ENCODE measurements around the gene UPK3A. TPM values are rescaled to one million over a fixed set of nuclear protein-coding genes. Genes with fewer than 3 reads are reported as not detected.

UPK3A gene
- polyA plus RNA-seq (2012; ENCODE audit: insufficient read depth, insufficient read length): not detected

- H3K4me3 ChIP-seq (ENCODE audit: low read length): no peak within 1 kb of the TSS
Observed at GRCh38 chr22:45284705-45285262, at the start of gene UPK3A. Gene UPK3A (plus strand): TSS chr22:45284949. CDS start chr22:45285014, 65 bp downstream.

DNA sequence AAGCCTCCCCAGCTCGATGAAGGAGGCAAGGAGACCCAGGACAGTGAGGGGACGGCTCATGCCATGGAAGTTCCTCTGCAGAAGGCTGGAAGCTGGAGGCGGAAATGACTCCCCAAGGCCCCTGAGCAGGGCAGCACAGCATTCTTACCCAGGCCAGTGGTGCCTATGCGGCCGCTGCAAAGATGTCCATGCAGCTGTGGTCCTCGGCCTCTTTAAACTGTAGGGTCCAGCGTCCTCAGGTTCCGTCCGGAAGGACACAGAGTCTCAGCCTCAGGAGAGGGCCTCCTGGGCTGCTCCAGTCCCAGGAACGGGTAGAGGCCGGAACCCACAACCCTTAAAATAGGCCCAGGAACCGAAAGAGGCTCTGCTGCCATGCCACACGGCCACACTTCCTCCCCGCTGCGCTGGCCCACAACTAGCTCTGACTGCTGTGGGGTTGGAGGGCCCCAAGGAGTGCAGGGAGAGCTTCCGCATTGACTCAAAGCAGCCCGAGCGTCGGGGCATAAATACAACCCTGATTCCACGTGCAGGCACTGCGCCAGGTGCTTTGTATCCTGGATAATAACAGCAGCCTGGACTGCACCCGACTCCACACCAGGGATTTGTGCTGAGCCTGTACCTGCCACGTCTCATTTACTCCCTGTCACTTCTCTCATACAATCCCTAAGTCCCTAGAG lies 49.5 kb upstream of the UPK3A start:
- DNase-seq (ENCODE audit: low read depth, low spot score): no peak

More at GRCh38 chr22:45284705-45285262, at the start of gene UPK3A:
- no peak for DNase-seq (ENCODE audit: low read depth, low spot score)

GRCh38 chr22:45235851-45236342 lies 48.9 kb upstream of the UPK3A start:
- H3K4me3 ChIP-seq (ENCODE audit: low read length): no peak overlapping the region
- no peak for DNase-seq (ENCODE audit: low read depth, low spot score)

More for the DNA sequence above, 49.5 kb upstream of the UPK3A start:
- no peak overlapping the region for H3K4me3 ChIP-seq (ENCODE audit: low read length)

DNA sequence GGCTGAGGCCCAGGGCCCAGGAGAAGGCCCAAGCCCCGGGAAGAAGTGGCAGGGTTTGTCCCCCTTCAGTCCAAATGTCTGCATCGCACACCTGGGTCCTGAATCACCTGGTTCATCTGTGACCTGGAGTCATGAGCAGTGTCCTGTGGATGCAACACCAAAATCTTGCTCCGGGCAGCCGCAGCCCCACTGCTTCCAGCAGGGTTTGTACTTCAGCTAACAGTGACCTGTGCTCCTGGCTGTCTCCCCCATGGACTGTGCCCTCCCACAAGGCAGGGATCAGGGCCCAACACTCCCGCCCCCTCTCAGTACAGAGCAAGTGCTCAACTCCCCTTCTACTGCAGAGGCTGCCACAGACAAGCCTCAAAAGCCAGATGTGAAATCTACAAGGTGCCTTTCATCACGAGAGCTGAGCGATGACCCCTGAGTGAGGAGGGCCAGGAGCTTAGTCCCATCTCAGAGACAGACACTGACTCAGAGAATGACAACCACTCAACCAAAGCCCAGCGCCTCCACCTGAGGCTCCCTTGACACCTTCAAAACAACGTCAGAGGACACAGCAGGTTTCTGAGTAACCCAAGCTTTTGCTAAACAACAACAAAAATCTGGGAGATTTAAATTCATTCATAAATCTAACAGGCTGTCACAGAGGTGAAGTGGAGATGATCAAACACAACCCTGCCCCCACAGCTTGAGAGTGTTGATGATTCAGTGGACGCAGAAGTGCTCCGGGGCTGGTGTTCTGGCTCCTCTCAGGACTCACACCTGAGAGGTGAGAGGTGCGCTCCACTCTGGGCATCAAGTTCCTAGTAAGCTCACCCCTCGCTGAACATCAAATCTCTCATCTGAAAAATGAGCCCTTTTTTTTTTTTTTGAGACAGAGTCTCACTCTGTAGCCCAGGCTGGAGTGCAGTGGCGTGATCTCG lies 47.4 kb upstream of the UPK3A start:
- no peak for DNase-seq (ENCODE audit: low read depth, low spot score)
- H3K4me3 ChIP-seq (ENCODE audit: low read length): no peak overlapping the region

GRCh38 chr22:45238076-45238956 lies 46.4 kb upstream of the UPK3A start:
- no peak for DNase-seq (ENCODE audit: low read depth, low spot score)

DNA sequence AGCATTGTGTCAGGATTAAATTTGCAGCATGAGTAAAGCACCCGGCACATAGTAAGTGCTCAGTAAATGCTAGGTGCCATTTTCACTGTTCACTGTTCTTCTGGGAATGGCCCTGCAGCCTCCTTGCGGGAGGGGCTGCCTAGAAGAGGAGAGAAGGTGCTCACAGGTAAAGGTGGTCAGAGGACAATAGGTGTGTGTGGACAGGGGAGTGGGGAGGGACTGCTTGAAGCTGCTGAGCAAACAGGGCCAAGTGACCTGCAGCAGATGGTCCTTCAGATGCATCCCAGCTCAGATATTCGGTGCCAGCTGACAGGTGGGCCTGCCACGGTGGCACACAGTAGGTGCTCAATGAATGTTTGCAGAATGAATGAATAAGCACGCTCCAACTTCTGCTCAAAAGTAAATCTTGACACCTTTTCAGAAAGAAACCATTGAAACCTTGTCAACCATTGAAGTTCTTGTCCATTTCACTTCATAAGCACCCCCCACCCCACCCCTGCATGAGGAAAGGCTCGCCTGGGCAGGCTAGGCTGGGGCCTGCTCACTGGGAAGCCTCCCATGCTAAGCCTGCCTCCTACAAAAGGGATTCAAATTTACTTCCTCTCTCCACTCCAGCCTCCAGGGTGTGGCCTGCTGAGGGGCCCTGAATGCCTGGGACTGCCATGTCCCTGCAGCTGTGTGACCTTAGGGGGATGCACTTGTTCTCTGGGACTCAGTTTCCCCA lies 45.6 kb upstream of the UPK3A start:
- no peak for DNase-seq (ENCODE audit: low read depth, low spot score)
- no peak overlapping the region for H3K4me3 ChIP-seq (ENCODE audit: low read length)

More at GRCh38 chr22:45238076-45238956, 46.4 kb upstream of the UPK3A start:
- no peak overlapping the region for H3K4me3 ChIP-seq (ENCODE audit: low read length)

DNA sequence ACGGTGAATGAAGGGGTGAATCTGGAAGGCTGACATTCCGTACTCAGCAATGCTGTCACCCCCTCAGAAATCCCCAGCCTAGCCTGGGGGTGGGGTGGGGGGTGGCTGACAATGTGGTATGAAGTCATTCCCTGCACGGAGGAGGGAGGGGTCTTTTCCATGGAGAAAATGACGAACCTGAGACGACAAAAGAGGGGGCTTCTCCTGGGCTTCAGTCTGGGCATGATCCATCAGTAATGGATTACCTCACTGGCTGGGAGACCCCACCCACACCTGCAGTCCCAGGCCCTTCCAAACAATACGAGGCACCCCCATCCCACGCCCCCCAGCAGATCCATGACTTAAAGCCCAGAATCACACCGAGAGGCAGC lies 45.1 kb upstream of the UPK3A start:
- H3K4me3 ChIP-seq (ENCODE audit: low read length): peak overlapping the region; percentile 62

GRCh38 chr22:45240104-45240809 lies 44.5 kb upstream of the UPK3A start:
- H3K4me3 ChIP-seq (ENCODE audit: low read length): peak overlapping the region; percentile 62
- DNase-seq (ENCODE audit: low read depth, low spot score): peak; percentile 4

More for the DNA sequence above, 45.1 kb upstream of the UPK3A start:
- DNase-seq (ENCODE audit: low read depth, low spot score): no peak

GRCh38 chr22:45240810-45241631 lies 43.7 kb upstream of the UPK3A start, which contains the start of gene KIAA0930:
Gene KIAA0930 (minus strand): TSS chr22:45240894. CDS start chr22:45240703, 191 bp downstream.
- peak within 1 kb of the TSS; percentile 62 for H3K4me3 ChIP-seq (ENCODE audit: low read length)
- DNase-seq (ENCODE audit: low read depth, low spot score): peak; percentile 77

DNA sequence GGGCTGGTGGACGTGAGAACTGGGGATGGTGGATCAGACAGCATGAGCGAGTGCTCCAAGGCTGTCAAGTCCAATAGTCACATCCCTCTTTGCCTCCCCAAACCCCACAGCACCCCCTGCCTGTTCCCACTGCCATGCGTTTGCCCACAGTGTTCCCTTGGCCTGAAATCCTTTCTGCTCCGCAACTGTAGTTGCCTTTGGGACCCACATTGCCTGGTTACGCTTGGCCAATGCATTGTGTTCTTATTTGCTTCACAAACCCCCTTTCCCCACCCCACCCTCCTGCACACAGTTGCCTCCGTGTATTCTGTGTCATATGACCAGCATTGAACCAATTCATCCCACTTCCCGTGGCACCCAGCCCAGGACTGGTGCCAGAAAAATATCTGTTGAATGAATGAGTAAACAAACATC lies 42.0 kb upstream of the UPK3A start:
- H3K4me3 ChIP-seq (ENCODE audit: low read length): no peak overlapping the region
- DNase-seq (ENCODE audit: low read depth, low spot score): no peak

DNA sequence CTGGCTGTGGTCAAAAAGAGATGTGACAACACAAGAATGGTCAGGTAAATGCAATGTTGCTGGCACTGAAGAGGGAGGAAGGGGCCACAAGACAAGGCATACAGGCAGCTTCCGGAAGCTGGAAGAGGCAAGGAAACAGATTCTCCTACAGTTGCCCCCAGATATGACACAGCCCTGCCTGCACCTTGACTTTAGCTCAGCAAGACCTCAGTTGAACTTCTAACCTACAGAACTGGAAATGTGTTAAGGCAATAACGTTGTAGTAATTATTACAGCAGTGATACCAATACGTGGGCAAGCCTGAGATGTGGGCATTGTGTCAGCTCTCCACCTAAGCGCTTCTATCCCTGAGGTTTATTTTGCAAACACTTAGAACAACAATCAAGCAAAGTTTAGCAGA lies 39.8 kb upstream of the UPK3A start:
- no peak for DNase-seq (ENCODE audit: low read depth, low spot score)
- no peak overlapping the region for H3K4me3 ChIP-seq (ENCODE audit: low read length)

DNA sequence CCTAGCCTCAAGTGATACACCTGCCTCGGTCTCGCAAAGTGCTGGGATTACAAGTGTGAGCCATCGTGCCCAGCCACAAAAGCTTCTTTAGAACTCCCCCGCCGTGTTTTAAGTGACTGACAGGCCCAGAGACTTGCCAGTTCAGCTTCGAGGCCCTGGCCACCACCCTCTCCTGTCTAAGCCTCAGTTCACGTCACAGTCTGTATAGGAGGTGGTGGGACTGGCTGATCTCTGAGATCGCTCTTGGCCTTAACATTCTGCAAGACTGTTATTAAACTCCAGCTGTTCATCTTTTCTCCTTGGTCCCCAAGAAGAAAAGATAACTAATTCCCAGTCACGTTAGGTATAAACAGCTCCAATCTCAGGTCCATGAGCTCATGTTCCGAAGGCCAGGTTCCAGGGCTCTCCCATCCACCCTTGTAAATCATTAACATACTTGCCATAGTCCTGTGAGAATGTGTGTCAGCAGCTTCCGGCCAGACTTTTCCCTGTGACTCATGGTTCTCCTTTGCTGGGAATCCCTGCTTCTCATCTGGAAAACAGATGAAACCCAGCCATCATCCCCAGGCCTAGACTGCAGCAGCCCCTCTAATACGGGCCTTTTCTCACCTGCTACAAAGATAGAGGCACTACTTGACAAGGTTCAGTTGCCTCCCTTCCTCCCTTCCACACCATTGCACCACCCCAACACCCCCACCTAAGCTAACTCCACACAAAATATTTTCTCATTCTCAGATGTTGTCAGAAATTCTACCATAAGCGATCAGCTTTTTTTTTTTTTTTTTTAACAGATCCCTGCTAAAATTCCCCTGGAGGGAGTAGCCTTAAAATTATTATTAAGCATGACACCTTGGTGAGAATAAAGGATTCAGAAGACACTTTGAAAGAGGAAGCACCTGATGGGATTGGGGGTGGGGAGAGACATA lies 38.4 kb upstream of the UPK3A start:
- no peak overlapping the region for H3K4me3 ChIP-seq (ENCODE audit: low read length)
- DNase-seq (ENCODE audit: low read depth, low spot score): no peak

GRCh38 chr22:45248832-45249561 lies 35.8 kb upstream of the UPK3A start:
- H3K4me3 ChIP-seq (ENCODE audit: low read length): no peak overlapping the region
- no peak for DNase-seq (ENCODE audit: low read depth, low spot score)

DNA sequence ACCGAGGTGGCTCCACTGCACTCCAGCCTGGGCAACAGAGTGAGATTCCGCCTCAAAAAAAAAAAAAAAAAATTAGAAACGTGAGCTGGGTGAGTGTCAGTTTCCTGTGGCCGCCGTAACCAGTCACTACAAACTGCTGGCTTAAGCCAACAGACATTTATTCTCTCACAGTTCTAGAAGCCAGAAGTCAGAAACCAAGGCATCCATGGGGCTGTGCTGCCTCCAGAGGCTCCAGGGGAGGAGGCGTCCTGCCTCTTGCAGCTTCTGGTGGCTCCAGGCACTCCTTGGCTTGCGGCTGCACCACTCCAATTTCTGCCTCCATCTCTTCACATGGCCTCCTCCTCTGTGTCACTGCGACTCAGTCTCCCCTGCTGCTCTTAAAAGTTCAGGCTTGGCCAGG lies 32.9 kb upstream of the UPK3A start:
- DNase-seq (ENCODE audit: low read depth, low spot score): no peak
- no peak overlapping the region for H3K4me3 ChIP-seq (ENCODE audit: low read length)

GRCh38 chr22:45253039-45253641 lies 31.6 kb upstream of the UPK3A start:
- no peak for DNase-seq (ENCODE audit: low read depth, low spot score)
- no peak overlapping the region for H3K4me3 ChIP-seq (ENCODE audit: low read length)

All from Jurkat, Clone E6-1 (cell line).